ENCODE data around the gene SDK1.
"Not testable (repeated sequence)": the region's sequence is repeated elsewhere in the genome, so short reads cannot be mapped to it uniquely, and the experiment has no call there.

Gene SDK1

DNA sequence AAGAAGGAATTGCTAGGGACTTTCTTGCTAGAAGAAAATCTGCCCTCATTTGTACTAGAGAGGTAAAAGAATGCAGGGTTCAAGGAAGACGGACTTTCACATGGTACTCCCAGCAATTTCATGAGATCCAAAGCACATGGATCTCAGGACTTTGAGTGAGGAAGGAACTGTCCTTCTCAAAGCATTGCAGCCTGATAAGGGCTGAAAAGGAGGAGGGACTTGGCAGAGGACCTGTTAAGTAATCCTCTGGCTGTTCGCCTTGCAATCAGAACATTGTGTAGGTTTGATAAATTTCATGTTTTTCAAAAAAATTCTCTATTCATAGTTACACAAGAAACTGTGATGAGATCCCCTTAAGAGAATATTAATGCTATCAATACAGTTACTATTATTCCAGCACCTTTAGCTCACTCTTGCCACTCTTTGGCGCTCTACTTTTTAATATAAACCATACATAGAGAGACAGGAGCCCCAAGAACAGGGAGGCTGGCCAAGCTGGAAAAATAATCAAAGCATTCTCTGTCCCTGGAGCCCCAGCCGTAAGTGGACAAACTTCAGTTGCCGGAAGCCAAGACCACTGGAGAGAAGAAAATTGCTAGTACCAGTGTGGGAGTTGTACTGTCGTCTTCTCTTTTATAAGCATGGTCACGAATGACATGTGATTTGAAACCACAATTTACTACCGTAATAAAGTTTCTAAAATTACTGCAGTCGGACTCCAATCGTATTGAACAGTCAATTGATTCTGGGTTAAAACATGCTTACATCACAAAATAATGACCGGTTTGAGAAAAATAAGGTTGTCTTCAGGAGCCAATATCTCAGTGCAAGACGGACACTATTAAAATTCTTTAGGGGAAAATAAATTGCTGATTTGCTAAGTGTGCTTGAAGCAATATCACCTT, 424.4 kb downstream of the SDK1 start:
- DNase-seq = no peak
- no peak for ATAC-seq

DNA sequence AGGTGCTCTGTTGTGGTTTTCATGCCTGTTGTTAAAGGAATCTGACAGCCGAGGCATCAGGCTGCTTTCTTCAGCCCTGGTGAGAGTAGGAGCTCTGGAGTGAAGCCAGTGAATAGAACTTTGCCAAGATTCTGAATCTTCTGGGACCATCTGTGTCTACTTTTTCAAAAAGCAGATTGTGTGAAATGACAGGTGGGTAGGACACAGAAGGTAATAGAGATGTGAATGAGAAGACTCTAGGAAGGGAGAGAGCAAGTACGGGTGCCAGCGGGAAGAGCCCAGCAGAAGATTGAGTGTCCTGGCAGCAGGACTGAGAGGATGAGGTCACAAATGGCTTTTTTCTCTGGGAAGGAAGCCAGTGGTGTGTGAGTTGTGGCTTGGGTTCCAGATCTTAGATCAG, 429.2 kb downstream of the SDK1 start:
- DNase-seq = no peak
- no peak for ATAC-seq

DNA sequence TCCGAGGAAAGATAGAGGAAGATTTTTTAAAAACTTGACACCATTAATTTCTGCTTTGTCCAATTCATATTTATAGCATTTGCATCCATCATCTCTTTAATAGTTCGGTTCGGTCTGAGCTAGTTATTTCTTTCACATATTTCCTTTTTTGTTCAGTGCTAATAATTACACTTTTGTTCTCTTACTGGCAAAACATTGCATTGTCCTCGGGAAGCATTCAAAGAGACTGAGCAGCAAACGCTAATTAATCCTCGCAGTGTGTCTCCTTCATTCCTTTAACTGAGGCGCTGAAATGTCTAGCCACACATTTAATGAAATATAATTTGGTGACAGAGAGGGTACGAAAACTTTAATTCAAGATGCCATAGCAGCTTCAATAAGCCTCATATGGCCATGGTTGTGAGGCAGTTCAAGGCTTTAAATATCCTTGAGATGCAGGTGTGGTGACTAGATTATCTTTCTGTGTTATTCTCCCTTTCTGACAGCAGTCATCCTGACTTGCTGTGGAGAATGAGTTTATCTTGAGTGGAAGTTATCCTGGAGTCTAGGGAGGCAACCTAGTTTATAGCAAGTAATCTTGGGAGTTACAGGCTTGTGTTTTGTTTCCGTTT, 431.4 kb downstream of the SDK1 start:
- DNase-seq = no peak
- no peak for ATAC-seq

DNA sequence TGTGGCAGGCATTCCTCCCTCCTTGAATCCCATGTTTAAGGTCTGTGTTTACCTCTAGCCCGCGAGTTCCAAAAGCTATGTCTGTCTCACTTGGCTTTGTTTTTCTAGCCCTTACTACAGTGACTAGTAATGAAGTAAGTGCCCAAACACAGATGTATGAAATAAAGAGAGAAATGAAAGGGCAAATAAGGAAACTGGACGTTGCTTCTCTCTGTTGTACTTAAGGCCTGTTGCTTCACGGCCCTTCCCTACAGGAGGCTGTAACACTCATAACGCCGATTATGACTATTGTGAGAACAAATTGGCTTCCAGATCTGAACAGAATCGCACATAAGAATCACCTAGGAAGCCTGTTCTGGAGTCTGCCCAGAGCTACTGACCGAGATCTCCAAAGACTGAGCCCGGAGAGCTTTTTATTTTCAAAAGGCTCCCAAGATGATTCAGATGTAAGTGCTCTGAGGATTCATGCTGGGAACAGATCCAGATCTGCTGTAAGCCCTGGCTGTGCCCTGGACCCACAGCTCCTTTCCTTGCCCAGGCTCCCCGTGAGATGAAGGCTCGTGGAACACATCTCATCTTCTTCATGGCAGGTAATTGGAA, 432.6 kb downstream of the SDK1 start:
- no peak for DNase-seq

DNA sequence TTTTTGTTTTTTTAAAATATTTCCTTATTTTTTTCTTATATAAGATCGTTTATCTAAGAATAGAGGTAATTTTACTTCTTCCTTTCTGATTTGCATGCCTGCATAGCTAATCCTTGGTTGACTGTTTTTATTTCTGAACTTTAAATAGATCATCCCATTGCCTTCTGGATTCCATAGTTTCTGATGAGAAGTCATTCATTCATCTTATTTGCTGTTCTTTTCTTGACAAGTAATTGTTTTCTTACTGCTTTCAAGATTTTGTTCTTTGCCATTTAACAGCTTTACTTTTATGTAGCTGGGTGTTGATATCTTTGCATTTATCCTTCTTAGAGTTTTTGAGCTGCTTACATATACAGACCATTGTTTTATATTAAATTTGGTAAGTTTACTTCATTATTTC, 437.9 kb downstream of the SDK1 start:
- DNase-seq = no peak
- ATAC-seq = no peak

More for the DNA sequence above, 432.6 kb downstream of the SDK1 start:
- no peak for ATAC-seq

DNA sequence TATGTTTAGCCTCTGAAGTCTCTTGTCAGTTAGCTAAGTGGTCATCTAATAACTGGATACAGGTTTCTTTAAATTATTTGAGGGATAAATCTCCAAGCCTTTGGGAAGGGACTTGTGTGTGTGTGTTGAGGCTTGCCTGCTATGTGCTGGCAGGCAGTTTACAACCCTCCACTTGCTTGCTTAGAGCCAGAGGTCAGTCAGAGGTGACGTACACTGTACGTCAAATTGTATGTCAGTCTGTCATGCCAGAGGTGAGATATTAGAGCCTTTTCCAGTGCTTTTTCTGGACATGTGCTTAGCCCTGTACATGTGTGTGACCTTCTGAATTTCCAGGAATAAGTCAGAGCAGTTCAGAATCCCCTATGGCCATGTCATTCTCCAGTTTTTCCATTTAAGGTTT, 438.9 kb downstream of the SDK1 start:
- ATAC-seq (no peak), DNase-seq (no peak)

DNA sequence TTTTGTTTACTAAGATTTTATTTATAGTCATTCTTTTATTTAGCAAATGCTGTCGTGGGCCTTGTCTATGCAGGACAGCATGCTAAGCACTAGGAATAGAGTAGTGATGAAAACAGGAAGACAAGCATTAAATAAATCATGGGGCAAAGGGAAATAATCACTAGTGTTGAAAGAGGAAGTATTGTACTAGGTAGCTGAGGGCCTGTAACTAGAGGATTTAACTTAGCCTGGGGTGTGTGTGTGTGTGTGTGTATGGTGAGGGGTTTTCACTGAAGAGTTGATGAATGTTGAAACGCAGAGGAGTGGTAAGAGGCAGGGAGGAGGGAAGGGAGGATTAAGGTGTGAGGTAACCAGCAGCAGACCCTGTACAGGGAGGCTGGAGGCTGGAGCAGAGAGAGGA, 446.4 kb downstream of the SDK1 start:
- no peak for ATAC-seq
- DNase-seq = no peak

DNA sequence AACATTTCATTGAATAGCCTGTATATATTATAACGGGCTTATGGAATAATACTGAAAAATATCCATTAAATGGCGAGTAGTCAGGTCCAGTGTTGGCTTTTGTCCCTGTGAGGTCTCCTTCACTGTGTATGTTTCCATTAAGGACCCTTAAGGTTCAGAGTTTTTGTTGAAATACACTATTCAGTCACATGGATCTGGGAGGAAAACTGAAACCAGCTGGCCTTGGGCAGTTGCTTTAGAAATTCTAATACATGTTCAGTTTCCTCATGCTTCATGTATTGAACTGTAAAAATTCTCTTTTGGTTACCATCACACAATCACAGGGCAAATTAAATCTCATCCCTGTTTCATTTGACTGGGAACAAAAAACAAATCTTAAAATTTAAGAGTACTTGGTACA, 447.3 kb downstream of the SDK1 start:
- ATAC-seq (no peak), DNase-seq (no peak)

DNA sequence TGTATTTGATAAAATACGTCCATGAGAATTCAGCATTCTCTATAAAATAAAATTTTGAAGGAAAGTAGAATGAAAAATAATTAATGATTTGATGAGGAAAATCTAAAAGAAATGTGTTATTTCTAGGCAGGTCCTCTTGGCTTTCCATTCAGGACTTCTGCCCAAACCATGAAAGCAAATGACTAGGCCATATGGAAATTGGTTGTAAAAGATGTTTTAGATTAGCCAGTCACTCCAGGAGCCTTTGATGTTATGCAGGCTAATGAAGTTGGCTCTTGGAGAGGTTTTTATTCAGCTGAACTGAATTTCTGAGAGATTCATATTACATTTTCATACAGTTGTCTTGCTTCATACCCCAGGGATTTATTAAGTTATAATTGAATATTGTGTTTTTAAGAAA, 452.8 kb downstream of the SDK1 start:
- DNase-seq (no peak), ATAC-seq (no peak)

DNA sequence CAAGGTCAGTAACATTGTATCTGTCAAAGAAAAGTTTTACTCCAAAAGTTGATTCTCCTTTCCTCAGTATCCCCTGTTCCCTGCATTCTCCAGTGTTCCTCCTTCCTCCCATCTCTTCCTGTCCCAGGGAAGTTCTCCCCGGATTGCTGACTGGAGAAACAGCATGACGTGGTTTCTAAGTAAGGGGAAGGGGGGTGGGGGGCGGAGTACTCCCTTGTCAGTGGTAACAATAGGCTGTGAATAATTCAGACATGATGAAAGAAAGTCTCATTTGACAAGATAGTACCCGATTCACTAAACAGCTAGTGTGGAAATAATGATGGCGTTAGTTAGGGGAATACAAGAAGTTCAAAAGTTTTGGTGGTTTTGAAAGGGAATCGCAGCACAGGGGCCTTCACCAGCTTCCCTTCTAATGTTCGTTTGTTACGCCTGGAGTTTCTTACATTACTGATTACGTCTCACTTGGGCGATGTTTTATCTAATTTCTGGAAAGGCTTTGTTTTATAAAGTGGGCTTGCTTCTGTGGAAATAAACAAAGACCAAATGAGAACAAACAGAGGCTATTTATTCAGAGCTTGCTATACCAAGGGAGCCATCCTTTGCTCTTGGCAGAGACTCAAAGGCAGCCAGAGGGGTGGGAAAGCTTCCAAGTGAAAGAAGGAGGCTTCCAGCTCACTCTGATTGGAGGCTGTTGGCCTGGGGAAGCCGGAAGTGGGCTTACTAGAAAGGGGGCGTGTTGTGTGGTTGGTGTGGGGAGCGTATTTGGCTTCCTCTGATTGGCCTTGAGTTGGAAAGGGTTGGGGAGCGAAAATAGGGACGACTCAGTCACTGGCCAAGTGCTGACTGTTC, 453.7 kb downstream of the SDK1 start:
- no peak for DNase-seq
- ATAC-seq = no peak

DNA sequence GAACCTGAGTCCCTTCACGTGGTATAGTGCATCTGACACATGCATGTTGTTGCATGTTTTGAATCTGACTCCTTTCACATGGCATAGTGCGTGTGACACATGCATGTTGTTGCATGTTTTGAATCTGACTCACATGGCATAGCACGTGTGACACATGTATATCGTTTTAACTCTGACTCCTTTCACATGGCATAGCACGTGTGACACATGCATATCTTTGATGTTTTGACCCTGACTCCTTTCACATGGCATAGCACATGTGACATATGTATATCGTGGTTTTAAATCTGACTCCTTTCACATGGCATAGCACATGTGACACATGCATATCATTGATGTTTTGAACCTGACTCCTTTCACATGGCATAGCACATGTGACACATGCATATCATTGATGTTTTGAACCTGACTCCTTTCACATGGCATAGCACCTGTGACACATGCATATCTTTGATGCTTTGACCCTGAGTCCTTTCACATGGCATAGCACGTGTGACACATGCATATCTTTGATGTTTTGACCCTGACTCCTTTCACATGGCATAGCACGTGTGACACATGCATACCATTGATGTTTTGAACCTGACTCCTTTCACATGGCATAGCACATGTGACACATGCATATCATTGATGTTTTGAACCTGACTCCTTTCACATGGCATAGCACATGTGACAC, 454.9 kb downstream of the SDK1 start:
- ATAC-seq, DNase-seq: not testable (repeated sequence)

DNA sequence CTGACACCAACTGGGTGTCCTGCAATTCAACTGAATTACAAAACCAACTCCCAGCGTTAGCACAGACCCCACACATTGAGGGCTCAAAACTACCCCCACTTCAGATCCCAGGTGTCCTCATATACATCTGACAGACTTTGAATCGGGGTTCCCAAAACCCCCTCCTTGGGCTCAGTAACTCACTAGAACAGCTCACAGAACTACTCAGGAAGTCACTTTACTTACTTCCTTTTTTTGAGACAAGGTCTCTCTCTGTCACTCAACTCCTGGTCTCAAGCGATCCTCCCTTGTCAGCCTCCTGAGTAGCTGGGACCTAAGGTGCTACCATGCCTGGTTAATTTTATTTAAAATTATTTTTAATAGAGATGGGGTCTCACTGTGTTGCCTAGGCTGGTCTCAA, 456.0 kb downstream of the SDK1 start:
- no peak for ATAC-seq

DNA sequence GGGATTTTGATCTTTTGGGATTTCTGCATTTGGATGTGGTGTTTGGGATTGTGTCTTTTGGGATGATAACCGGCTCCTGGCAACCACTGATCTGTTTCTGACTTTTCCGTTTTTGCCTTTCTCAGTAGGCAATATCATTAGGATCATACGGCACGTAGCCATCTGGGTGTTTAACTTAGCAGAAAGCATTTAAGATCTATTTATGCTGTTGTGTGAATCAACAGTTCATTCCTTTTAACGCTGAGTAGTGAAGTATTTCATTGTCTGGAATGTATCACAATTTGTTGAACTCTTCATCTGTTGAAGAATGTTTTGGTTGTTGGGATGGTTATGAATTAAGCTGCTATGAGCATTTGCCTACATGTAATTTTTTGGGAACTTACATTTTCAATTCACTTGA, 459.6 kb downstream of the SDK1 start:
- ATAC-seq (no peak), DNase-seq (no peak)

More for the DNA sequence above, 456.0 kb downstream of the SDK1 start:
- DNase-seq = no peak

DNA sequence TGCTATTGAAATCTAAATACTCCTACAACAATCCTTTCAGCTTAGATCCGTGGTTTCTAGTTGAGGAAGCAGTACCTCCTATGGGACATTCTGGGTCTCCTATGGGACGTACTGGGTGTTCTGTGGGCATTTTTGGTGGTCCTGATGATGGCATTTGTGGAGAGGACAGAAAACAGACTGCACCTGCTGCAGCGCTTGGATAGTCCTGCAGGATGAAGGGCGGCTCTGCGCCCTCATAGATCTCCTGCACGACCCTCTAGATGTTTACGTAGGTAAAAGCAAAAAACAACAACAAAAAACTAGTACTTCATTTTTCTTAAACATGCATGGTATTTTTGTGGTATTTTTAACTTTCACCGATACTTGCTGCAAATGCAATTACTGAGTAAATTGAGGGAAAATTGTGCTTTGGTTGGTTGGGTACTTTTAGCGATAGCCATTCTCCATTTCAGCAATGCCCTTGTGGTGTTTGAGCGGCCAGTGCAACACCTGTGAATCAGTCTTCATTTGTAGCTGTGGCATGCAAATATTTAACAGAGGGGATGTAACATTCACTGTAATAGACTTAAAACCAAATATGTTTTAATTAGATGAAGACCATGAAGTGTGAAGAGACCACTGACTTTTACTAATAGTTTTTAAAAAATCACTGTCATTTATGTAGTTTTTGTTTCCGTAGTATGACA, 461.2 kb downstream of the SDK1 start:
- ATAC-seq = no peak

DNA sequence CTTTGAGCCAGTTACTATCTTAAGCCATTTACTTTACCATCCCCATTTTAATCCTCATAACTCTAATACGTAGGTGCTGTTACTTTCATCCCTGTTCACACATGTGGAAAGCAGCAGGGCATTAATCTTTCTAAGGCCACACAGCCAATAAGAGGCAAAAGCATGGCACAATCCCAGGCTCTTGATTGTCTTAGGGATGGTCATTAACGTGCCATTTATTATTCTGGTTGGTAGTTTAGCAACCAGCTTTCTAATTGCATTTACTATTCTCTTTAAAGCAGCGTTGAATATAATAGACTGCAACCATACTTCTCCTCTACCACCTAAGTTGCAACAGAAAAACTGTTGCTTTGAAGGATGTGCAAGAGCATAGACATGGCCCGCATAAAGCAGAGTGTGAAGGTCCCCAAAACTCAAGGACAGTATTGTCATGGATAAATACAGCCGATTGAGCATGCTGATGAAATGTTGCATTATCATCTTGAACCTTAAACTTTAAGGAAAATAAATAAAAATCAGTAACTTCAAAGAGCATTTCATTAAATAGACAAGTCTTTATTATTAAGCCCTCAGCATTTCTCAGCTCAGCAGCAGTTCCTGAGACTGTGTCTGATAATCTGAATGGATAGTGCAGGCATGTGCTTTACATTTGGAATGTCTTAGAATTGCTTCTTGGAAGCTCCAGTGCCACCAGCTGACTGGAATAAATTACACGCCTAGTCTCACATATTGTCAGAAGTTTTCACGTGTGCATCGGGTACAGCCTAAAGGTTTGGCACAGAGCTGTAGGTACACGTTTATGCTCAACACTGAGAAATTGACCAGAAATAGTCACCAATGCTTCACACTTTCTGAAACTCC, 467.1 kb downstream of the SDK1 start:
- ATAC-seq (no peak), DNase-seq (no peak)

More for the DNA sequence above, 461.2 kb downstream of the SDK1 start:
- no peak for DNase-seq

DNA sequence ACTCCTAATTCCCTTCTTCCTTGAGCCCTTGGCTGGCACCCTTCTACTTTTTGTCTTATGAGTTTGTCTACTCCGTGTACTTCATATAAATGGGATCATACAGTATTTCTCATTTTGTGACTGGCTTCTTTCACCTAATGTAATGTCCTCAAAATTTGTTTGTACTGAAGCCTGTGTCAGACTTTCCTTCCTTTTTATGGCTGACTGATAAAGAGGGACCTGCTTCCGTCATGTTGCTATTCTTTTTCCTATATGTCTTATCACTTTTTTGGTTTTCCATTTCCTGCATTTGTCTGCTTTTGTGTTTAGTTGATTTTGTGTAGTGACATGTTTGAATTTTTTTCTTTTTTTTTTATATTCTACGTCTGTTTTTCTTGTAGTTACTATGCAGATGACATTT, 470.9 kb downstream of the SDK1 start:
- no peak for DNase-seq
- no peak for ATAC-seq

DNA sequence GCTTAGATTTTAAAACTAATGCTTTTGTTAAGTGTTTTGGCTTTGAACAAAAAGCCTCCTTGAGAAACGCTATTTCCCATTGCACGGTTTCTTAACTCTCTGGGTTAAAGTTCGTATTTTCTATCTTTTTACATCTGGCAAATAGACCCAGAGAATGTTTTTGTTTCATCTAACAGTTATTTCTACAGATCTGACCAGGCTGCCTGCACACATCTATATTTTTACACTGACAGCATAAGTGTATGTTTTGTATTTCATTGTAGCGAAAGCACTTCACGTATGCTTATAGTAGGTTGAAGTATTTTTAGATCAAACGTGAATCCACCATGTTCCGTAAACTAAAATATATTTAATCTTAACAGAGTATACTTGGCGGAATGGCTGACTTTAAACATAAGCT, 477.3 kb downstream of the SDK1 start:
- DNase-seq (no peak), ATAC-seq (no peak)

DNA sequence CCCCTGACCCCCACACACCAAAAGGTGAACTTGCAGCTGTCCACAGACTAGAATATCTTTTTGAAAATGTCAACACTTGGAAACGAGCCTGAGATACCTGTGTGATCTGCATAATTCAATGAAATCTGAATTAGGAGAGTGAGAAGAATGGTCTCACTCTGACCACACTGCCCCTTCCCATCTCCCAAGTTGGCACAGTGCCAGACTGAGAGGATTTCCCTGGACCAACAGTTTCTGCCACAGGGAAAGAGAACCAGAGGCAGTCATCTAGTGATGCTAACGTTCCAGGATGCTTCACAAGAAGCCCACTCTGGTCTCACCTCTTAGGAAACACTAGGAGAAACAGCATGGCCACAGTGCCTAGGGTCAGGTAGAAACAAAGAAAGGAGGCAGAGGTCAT, 479.0 kb downstream of the SDK1 start:
- ATAC-seq = no peak
- DNase-seq = no peak

DNA sequence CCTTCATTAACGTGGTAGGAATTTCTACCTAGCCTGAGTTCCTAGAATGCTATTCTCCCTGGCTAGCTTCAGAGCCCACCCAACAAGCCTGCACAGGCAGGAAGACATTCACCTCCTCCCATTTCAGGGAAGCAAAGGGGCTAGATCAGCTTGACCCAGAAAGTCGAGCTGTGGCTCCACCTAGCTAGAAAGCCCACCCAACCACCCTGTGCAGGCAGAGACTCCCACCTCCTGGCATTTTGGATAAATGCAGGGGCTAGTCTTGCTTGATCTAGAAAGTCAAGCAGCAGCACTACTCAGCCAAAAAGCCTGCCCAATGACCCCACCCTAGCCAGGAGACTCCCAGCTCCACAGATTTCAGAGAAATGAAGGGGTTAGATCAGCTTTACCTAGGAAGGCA, 479.5 kb downstream of the SDK1 start:
- ATAC-seq = no peak
- no peak for DNase-seq

DNA sequence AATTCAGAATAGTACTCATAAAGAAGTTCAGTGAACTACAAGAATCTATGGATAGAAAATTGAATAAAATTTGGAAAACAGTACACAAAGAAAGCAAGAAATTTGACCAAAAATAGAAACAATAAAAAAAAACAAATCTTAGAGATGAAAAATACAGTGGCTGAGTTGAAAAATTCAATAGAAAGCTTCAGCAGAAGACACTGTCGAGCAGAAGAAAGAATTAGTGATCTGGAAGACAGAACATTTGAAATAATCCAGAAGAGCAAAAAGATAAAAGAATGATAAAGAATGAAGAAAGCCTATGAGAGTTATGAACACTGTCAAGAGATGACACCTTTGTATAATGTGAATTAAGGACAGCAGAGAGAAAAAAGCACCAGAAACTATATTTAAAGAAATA, 480.6 kb downstream of the SDK1 start:
- no peak for ATAC-seq
- no peak for DNase-seq

Measured in stimulated activated naive CD8-positive, alpha-beta T cell treated with anti-CD3 and anti-CD28 coated beads, Interleukin-15, Interleukin-2, amounts not matched to agents 100 U/mL and 50 U/mL, for 24 hours (primary cell).